Measurements from ENCODE around the gene SH3GLB2.

The SH3GLB2 gene

GRCh38 chr9:129028192-129028966, at the start of gene SH3GLB2:
Gene SH3GLB2 (minus strand): TSS chr9:129028331. CDS start chr9:129028154, 177 bp downstream.
- peak; percentile 83 for DNase-seq

- no peak for DNase-seq
These were observed 49.1 kb upstream of the SH3GLB2 start for GRCh38 chr9:129077236-129077635.

GRCh38 chr9:129076640-129077037, 48.5 kb upstream of the SH3GLB2 start:
- DNase-seq: no peak

GRCh38 chr9:129075996-129076639, 48.0 kb upstream of the SH3GLB2 start:
- DNase-seq: no peak

GRCh38 chr9:129074106-129074505, 46.0 kb upstream of the SH3GLB2 start:
- no peak for DNase-seq

GRCh38 chr9:129073404-129073803, 45.3 kb upstream of the SH3GLB2 start:
- DNase-seq: no peak

GRCh38 chr9:129072171-129072570, 44.0 kb upstream of the SH3GLB2 start:
- DNase-seq: no peak

GRCh38 chr9:129071526-129072126, 43.5 kb upstream of the SH3GLB2 start:
- DNase-seq: no peak

GRCh38 chr9:129070696-129071525, 42.8 kb upstream of the SH3GLB2 start:
- DNase-seq: no peak

- DNase-seq: no peak
These were observed 41.9 kb upstream of the SH3GLB2 start for GRCh38 chr9:129069862-129070641.

GRCh38 chr9:129068990-129069861, 41.1 kb upstream of the SH3GLB2 start:
- DNase-seq: no peak

- DNase-seq: no peak
These were observed 40.0 kb upstream of the SH3GLB2 start for GRCh38 chr9:129068110-129068509.

- DNase-seq: no peak
These were observed 36.4 kb upstream of the SH3GLB2 start for GRCh38 chr9:129064499-129064908.

- no peak for DNase-seq
These were observed 34.9 kb upstream of the SH3GLB2 start for GRCh38 chr9:129063061-129063460.

GRCh38 chr9:129060991-129061390, 32.9 kb upstream of the SH3GLB2 start:
- DNase-seq: no peak

- DNase-seq: no peak
These were observed 32.0 kb upstream of the SH3GLB2 start for GRCh38 chr9:129059796-129060785.

- no peak for DNase-seq
These were observed 31.0 kb upstream of the SH3GLB2 start for GRCh38 chr9:129058965-129059795.

GRCh38 chr9:129054163-129054851, 26.2 kb upstream of the SH3GLB2 start:
- DNase-seq: no peak
